GM04504 (cell line): ENCODE data around the gene RETREG2.
"Not testable (repeated sequence)": the region's sequence is repeated elsewhere in the genome, so short reads cannot be mapped to it uniquely, and the experiment has no call there.

Experiments
- DNase-seq: peaks from one replicate; pipeline ENCODE4 v3.0.0-alpha.2; 2012; ENCODE audit warnings: low read depth

The RETREG2 gene

DNA sequence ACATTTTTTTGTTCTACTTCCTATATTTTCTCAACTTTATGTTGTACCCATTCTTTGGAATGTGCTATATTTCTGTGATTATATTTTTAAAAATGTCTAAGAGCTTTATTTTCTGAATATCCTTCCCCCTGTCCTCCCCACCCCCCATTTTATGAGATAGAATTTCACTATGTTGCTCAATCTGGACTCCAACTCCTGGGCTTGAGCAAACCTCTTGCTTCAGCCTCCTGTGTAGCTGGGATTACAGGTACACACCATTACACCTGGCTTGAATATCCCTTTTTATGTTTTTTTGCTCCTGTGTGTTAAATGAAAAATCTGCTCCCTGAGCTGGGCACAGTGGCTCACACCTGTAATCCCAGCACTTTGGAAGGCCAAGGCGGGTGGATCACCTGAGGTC, 19.3 kb downstream of the RETREG2 start:
- DNase-seq = no peak

DNA sequence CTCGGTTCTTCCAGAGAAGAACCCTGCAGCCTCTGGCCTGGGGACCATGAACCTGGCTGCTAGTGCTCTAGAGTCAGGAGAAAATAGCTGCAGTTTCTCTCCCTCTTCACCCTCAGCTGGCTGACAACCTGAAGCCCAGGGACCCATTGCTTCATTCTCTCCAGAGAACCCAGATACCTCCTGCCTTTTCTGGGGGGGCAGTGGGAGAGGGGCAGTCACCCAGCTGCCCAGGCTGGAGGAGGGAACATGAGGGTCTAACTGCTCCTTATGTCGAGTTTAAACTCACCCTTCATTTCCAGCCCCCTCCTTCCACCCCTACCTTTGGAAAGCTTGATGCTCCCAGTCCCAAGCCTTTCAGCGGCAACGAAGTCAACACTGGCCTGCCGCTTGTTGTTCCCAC, 20.9 kb downstream of the RETREG2 start:
- DNase-seq = no peak

DNA sequence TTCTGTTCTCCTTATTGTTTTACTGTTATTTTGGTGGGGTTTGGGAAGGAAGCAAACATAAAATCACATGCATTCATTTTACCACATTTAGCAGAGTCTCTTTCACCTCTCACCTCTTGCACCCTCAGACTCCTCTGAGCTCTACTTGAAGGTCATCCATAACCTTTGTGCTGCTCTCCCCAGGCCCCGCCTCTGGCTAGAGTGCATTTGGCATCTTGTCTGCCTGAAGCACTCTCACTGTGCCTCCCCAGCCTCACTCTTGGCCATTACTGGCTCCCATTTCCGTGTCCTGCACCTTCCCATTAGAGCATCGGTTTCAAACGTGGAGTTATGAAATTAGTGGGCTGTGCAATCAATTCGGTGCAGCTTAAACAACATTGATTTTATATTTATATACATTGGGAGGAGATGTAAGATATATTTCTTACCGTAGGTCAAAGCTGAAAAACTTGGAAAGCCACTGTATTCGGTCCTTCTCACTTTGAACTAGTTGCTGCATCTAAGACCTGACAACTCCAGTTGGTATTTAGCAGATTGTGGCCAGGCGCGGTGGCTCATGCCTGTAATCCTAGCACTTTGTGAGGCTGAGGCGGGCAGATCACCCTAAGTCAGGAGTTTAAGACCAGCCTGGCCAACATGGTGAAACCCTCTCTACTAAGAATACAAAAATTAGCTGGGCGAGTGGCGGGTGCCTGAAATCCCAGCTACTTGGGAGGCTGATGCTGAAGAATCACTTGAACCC, 21.6 kb downstream of the RETREG2 start:
- no peak for DNase-seq

DNA sequence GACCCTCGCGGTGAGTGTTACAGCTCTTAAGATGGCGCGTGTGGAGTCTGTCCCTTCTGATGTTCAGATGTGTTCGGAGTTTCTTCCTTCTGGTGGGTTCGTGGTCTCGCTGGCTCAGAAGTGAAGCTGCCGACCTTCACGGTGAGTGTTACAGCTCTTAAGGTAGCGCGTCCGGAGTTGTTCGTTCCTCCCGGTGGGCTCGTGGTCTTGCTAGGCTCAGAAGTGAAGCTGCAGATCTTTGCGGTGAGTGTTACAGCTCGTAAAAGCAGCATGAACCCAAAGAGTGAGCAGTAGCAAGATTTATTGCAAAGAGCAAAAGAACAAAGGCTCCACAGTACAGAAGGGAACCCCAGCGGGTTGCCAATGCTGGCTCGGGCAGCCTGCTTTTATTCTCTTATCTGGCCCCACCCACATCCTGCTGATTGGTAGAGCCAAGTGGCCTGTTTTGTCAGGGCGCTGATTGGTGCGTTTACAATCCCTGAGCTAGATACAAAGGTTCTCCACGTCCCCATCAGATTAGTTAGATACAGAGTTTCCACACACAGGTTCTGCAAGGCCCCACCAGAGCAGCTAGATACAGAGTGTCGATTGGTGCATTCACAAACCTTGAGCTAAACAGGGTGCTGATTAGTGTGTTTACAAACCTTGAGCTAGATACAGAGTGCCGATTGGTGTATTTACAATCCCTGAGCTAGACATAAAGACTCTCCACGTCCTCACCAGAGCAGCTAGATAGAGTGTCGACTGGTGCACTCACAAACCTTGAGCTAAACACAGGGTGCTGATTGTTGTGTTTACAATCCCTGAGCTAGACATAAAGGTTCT, 22.6 kb downstream of the RETREG2 start:
- DNase-seq = not testable (repeated sequence)

DNA sequence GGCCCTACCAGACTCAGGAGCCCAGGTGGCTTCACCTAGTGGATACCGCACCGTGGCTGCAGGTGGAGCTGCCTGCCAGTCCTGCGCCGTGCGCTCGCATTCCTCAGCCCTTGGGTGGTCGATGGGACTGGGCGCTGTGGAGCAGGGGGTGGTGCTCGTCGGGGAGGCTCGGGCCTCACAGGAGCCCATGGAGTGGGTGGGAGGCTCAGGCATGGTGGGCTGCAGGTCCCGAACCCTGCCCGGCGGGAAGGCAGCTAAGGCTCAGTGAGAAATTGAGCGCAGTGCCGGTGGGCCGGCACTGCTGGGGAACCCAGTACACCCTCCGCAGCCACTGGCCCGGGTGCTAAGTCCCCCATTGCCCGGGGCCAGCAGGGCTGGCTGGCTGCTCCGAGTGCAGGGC, 23.3 kb downstream of the RETREG2 start:
- not testable (repeated sequence) for DNase-seq

DNA sequence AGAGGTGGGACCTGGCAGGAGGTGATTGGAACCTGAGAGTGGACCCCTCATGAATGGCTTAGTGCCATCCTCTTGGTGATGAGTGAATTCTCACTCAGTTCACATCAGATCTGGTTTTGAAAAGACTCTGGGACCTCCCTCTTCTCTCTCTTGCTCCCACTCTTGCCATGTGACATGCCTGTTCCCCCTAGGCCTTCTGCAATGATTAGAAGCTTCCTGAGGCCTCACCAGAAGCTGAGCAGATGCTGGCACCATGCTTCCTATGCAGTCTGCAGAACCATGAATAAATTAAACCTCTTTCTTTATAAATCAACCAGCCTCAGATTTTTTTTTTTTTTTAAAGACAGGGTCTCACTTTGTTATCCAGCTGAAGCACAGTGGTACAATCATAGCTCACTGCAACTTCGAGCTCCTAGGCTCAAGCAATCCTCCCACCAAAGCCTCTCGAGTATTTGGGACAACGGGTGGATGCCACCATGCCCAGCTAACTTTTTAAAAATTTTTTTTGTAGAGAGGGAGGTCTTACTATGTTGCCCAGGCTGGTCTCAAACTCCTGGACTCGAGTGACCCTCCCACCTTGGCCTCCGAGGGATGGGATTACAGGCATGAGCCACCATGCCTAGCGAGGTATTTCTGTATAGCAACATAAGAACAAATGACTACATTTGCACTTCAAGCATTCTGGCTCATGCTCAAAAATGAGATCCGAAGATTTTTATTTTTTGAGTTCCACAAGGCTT, 26.5 kb downstream of the RETREG2 start:
- DNase-seq = no peak

DNA sequence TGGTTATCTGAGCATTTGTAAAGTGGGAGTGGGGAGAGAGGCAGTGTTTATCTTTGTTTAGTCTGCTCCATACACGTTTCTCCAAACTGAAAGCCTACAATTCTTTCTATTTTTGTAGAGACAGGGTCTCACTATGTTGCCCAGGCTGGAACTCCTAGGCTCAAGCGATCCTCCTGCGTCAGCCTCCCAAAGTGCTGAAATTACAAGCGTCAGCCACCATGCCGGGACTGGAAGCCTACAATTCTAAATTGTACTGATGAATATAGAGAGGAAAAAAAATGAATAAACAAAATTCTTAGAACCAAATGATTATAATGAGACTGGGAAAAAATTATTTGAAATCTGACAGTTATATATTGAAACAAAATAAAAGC, 27.1 kb downstream of the RETREG2 start:
- DNase-seq = no peak

DNA sequence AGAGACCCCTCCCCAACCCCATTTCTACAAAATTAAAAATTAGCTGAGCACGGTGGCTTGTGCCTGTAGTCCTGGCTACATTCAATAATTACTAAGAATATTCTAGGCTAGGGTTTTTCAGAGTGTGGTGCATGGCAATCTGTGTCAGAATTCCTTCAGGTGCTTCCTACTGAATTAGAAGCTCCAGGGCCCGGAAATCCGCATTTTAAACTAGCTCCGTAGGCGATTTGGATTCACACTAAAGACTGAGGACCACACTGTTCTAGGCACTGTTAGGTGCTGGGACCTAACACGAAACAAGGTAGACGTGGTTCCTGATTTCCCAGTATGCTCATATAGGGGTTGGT, 27.9 kb downstream of the RETREG2 start:
- no peak for DNase-seq

DNA sequence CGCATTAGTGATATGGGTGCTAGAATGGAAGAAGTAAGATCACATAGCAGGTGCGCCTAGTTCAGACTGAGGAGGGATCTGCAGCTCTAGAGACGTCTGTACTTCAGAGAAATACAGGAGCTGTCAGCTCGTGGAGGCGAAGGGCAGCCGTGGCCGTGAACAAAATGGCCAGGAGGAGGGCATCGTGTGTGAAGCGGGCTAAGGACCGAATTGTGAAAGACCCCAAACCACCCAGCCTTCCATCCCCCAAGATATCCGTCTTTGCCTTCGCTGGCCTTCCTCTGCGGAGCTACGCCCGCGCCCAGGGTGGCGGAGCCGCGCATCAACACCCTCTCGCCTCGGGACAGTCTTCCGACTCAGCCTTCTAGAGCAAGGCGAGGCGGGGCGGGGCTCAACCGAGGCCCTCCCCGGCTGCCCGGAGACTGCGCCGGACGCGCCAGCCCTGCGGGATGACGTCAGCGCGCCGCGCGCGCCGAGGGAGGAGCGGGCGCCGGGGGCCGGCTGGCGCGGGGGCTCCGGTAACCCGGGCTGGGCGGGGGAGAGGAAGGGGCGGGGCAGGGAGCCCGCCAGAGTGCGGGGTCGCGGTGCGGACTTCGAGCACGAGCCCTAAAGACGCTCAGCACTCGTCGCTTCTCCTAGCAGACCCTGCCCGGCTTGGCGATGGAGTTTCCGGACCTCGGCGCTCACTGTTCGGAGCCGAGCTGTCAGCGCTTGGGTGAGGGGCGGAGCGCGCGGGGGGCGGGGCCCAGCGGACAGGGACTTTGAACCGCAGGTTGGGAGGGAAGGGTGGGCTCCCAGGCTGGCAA, 28.5 kb downstream of the RETREG2 start, which contains the start of gene ZFAND2B:
Gene ZFAND2B (plus strand): TSS at position 455 of the 806 bp plus-strand sequence. CDS start 206 bp downstream, at position 661.
- DNase-seq = peak; percentile 89

DNA sequence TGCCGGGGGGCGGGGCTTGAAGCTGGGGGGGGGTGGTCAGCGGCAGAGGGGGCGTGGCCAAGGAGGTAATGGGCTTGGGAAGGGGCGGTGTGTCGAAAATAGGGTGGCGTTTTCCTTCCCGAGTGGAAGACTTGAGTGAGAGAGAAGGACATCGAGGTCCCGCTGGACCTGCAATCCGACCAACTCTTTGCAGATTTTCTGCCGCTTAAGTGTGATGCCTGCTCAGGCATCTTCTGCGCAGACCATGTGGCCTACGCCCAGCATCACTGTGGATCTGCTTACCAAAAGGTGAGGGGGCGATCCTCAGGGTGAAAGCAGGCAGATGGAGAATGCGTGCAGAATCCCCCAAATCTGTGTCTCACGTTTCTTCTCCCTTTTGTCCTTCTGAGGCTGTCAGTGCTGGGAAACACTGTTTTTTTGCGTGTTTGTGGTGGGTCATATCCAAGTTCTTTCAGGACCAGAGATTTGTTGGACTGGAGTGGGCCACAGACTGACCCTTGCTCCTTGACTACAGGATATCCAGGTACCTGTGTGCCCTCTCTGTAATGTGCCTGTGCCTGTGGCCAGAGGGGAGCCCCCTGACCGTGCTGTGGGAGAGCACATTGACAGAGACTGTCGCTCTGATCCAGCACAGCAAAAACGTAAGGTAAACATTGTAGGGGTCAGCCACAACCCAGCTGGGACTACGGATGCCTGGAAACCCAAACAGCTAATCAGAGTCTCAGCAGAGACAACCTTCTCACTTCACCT, 29.2 kb downstream of the RETREG2 start:
- DNase-seq = no peak

DNA sequence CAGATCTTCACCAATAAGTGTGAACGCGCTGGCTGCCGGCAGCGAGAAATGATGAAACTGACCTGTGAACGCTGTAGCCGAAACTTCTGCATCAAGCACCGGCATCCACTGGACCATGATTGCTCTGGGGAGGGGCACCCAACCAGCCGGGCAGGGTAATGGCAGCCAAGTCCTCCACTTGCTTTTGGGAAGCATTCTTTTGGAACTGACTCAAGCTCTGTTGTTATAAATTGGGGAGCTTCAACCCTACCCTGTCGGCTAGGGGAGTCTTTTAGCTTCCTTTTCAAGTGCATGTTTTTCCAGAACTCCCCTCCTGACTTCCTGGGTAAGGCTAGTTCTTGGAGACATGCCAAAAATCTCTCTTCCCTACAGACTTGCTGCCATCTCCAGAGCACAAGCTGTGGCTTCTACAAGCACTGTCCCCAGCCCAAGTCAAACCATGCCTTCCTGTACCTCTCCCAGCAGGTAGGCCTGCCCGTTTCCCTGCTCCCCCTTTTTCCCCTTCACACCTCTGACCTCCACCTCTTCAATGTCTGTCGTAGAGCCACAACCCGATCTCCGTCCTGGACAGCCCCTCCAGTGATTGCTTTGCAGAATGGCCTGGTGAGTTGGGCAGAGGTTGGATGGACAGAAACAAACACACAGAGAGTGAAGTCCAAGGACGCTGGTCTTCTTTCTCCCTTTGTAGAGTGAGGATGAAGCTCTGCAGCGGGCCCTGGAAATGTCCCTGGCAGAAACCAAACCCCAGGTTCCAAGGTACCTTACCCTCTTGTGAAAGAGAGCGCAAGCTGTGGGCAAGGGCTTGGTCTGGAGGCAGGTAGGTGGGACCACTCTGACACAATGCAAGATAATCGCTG, 30.0 kb downstream of the RETREG2 start:
- DNase-seq = no peak

DNA sequence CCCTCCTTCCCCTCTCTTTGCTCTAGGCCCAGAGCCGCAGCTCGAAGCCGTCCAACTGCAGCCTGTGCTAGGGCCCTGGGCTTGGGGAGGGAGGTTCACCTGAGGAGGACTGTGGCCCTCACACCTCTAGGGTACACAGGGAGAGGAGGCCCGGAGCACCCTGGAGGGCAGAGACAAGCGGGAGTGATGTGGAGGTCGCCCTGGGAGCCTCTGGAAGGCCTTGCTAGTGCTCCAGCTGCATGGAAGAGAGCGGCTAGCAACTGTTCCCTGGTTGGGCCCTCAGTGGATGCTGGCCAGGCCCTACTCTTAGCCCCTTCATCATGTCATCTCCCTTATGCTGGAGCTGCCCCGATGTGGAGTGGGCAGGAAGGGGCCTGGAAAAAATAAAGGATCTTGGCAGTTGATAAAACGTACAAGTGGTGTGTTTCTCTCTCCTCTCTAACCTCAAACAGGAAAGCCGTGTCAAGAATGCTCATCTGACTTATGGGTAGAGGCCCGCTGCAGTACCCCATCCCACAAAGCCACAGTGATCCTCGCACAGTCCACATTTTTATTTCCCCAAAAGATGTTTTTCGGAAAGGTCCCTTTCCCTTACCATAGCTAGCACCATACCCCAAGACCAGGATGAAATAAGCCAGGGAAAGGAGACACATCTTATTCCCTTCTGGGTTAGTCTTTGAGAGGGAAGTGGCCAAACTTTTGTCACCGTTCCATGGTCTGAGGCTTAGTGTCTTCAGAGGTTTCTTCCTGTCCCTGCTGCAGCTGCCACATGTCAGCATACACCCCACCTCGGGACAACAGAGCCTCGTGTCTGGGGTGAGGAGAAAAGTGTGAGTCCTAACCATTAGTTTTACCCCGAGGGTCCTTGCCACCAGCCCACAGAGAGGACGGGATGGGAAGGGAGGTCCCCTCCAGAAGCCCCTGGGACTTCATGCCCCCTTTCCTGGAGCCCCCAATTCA, 31.4 kb downstream of the RETREG2 start:
- no peak for DNase-seq

DNA sequence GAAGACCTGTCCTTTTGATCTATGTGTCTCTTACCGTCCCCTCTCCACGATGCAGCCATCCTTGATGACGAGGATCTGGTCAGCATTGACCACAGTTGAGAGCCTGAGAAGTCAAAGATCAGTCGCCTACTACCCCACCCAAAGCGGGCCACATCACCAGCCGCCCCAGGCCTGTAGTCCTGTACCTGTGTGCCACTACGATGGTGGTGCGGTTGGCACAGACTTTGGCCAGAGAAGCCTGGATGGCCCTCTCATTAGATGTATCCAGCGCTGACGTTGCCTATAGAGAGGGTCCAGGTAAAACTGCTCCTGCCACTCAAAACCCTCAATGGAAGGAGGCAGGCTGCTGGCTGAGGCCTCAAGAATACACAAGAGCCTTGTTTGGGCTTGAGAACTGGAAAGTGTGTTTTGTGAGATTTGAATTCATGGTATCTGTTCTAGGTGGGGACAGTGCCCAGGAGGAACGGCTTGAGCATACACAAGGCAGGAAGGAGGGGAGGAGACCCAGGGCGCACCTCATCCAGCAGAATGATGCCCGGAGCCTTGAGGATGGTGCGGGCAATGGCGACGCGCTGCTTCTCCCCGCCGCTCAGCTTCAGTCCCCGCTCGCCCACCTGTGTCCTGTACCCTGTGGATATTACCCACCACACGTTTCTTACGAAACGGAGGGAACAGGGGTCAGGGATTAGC, 32.3 kb downstream of the RETREG2 start:
- DNase-seq = no peak

DNA sequence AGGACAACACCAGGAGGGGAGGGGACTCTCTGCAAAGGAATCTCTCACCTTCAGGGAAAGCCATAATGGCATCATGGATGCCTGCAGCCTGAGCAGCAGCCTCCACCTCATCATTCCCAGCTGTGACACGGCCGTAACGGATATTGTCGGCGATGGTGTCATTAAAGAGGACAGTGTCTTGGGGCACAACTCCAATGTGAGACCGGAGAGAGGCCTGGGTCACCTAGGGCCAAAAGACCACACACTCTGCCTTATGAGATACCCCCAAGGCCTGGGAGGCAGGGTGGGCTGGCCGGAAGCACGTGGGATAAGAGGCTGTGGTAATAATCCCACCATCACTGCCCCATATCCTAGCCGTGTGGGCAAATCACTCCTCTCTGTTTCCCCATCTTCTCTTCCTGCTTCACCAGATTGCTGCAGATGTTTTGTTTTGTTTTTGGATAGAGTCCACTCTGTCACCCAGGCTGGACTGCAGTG, 32.8 kb downstream of the RETREG2 start:
- DNase-seq = no peak

DNA sequence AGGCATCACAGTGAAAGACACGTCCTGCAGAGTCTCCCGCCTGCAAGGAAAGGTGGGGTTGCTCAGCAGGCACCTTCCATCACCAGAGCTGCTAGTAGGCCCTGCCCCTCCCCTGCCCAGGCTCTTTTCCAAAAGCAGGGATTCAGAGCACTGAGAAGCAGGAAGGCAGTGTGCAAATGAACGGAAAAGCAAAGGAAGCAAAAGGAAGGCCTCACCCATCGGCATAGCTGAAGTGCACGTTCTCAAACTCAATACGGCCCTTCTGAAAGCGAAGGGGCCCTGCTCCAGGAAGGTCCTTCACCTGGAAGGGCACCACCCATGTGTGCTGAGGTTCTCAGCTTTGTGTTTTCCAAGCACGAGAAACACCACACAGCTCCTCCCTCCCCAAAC, 34.9 kb downstream of the RETREG2 start:
- no peak for DNase-seq

DNA sequence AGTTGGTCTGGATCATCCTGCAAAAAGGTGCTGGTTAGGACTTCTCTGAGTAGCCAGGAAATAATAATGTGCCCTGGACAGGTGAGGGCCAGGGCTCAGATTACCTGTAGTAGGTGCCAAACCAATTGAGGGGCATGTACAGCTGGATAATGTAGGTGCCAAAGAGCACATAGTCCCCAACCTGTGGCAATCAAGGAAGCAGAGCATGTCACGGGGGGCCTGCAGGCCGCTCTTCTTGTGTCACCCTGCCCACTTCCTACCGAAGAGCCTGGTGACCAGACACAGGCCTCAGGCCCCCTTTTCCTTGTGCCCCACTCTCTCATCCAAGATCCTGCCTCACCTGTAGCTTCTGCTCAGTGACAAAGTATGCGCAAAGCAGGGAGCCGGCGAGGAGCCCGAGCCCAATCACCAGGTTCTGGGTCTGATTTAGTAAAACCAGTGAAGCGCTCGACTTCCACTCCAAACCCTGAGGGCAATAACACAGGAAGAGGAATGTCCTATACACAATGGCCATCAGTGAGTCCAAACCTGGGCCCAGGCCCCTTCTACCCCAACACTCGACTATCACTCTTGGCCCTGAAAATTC, 35.5 kb downstream of the RETREG2 start:
- DNase-seq = no peak

DNA sequence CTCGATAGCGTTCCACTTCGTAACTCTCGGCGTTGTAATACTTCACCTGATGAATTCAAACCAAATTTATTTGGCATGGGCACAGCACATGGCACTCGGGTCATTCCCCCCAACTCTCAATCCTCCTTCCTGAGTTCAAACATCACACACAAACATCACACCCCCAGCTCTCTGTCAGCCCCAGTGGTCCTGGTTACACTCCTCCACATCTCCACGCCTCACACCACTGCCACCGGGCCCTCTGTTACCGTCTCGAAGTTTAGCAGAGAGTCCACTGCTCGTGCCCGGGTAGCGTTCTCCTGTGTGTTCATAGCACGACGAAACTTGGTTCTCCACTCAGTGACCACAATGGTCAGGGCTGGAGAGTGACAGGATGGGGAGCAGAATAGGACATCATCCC, 36.1 kb downstream of the RETREG2 start:
- DNase-seq = no peak

DNA sequence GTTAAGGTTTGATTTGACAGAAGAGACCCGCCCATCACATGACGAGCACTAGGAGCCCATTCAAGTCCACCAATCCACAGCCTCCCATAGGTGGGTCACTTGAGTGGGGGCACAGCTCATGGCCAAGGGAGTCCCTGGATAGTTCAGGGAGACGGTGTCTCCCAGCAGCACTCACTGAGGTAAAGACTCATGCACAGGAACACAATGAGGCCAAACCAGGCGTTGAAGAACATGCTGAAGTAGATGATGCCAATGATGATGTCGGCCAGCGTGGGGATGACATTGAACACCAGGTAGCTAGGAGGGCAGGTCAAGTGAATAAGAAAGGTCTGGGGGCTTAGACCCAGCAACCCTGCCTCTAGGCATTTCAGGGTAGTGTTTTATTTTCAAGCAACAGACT, 36.7 kb downstream of the RETREG2 start:
- DNase-seq = no peak
